CD4-positive, CD25-positive, alpha-beta regulatory T cell (primary cell): Measurements from ENCODE around the gene WDR27. TPM values are rescaled to one million over a fixed set of nuclear protein-coding genes. Genes with fewer than 3 reads are reported as not detected.

Experiments used
- ATAC-seq, 2 donors: fragments of 150-1000 bp; cut with Tn5 transposase; one replicate each; pipeline ENCODE4 v1.10.0; 2021; ENCODE audit warnings: low read depth in 2 of 2, moderate number of reproducible peaks in 2 of 2, moderate library complexity in 1 of 2
- DNase-seq, 3 donors: peaks; one replicate each; pipeline versions ENCODE4 v3.0.0 to v3.0.0-alpha.2; 2012 to 2022; ENCODE audit warnings: mixed read lengths in 1 of 3
- H3K27ac ChIP-seq: one replicate; pipeline ENCODE4 v1.7.0; 2013; ENCODE audit warnings: mild to moderate bottlenecking, low read length; ENCODE audit not compliant: insufficient read depth, poor library complexity, severe bottlenecking
- H3K27me3 ChIP-seq: one replicate; pipeline ENCODE4 v1.7.0; 2013; ENCODE audit warnings: low read length; ENCODE audit not compliant: control insufficient read depth, insufficient read depth
- H3K36me3 ChIP-seq: one replicate; pipeline ENCODE4 v1.7.0; 2013; ENCODE audit warnings: mild to moderate bottlenecking, low read length, moderate library complexity; ENCODE audit not compliant: control insufficient read depth, insufficient read depth
- H3K4me1 ChIP-seq: 2 replicates; pipeline ENCODE4 v1.7.0; 2013; ENCODE audit warnings: mild to moderate bottlenecking, low read length; ENCODE audit not compliant: insufficient read depth, control insufficient read depth, poor library complexity, severe bottlenecking
- H3K4me3 ChIP-seq: one replicate; pipeline ENCODE4 v1.7.0; 2013; ENCODE audit warnings: low read depth, mild to moderate bottlenecking, low read length, moderate library complexity
- H3K9me3 ChIP-seq, 2 experiments: 1 replicate in 1 of 2; 2 replicates in 1 of 2; pipeline ENCODE4 v1.7.0; 2013; ENCODE audit warnings: low read length in 2 of 2, mild to moderate bottlenecking in 1 of 2, moderate library complexity in 1 of 2; ENCODE audit not compliant: control insufficient read depth in 2 of 2
- H3K27ac Mint-ChIP-seq, 3 donors: one replicate each; pipeline ENCODE4 v1.8.0; 2020 to 2022; ENCODE audit warnings: mild to moderate bottlenecking in 3 of 3, mixed read lengths in 3 of 3, moderate library complexity in 2 of 3
- H3K27me3 Mint-ChIP-seq: one replicate; pipeline ENCODE4 v1.8.0; 2022; ENCODE audit warnings: mild to moderate bottlenecking, mixed read lengths
- H3K36me3 Mint-ChIP-seq: one replicate; pipeline ENCODE4 v1.8.0; 2020; ENCODE audit warnings: mixed read lengths
- H3K4me1 Mint-ChIP-seq, 4 donors: one replicate each; pipeline ENCODE4 v1.8.0; 2020 to 2022; ENCODE audit warnings: mixed read lengths in 4 of 4, mild to moderate bottlenecking in 1 of 4
- H3K4me3 Mint-ChIP-seq, 4 donors: one replicate each; pipeline ENCODE4 v1.8.0; 2020 to 2022; ENCODE audit warnings: mild to moderate bottlenecking in 4 of 4, mixed read lengths in 4 of 4, moderate library complexity in 3 of 4
- H3K9me3 Mint-ChIP-seq, 7 donors: one replicate each; pipeline ENCODE4 v1.8.0; 2020 to 2022; ENCODE audit warnings: mixed read lengths in 7 of 7, mild to moderate bottlenecking in 3 of 7, moderate library complexity in 2 of 7
- polyA plus RNA-seq, 4 donors: library from polyadenylated mRNA; unstranded; fragments of 300-500 nt; fragmentation: Illumina TruSeq; gene quantifications; one replicate each; pipeline ENCODE4 v1.2.3, GENCODE V29; 2021
- total RNA-seq: library from RNA; stranded (reverse); gene quantifications from one replicate; pipeline ENCODE4 v1.2.3, GENCODE V29; 2022

Gene WDR27
- total and polyA plus RNA-seq, 5 donors from 2014 or later = 3.7 to 30.7 (median 5.1) TPM

DNA sequence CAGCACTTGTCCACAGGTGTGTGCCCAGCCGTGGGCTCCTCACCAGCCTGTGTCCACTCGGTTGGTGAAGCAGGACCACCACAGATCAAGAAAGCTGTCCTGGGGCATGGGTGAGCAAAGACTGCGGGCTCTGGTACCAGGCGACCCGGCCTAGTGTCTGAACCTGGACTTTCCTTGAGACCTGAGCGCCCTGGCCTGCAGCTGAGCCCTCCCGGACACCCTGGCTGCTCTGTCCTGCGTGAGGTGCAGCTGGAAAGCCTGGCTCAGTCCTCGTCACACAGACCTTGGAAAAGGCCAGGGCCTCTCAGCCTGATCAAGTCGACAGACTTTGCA lies 247.0 kb downstream of the WDR27 start:
- Histone ChIP-seq H3K4me3 (no peak overlapping the region), H3K9me3 (no peaks in the 10 kb centered on the region), H3K36me3 (no peaks in the 10 kb centered on the region), H3K4me1 (no peaks in the 10 kb centered on the region), H3K27me3 (no peaks in the 10 kb centered on the region), H3K27ac (no peak overlapping the region)
- ATAC-seq = no peak
- Mint-ChIP-seq H3K4me1 (no peaks in the 10 kb centered on the region), H3K27me3 (peaks cover 5% of the 10 kb centered on the region), H3K36me3 (peaks cover 5% of the 10 kb centered on the region), H3K4me3 (no peak overlapping the region), H3K9me3 (peaks cover 0 to 9% (median 2%) of the 10 kb centered on the region in 7 donors), H3K27ac (no peak overlapping the region)
- DNase-seq = no peak

DNA sequence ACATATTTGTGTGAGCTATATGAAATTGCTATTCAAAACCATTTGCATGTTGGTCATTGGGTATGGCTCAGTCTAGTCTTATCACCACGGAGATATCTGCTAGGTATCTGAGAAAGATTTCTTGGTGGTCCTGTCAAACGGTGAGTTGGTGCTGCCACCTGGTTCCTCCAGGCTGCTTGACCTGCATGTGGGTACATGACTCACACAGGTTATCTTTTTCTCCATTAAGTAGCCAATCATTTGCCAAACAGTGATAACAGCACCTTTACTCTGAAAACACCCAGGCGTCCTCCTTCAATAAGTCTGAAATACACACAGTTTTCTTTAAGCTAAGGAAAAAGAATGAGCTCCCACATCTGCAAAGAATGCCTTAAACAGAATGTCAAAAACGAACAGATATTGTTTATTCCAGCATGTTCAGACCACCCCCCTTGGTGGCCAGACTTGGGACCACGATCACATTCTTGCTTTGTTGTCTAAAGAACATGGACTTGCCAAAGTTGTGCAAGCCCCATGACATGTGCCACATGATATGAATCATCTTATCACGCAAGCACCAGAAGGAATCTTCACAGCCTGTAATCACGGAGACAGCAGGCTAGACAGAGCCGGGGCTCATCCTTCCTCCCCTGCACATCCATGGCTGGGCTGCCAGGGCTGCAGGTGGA lies 247.5 kb downstream of the WDR27 start:
- H3K36me3 Mint-ChIP-seq = peaks cover 5% of the 10 kb centered on the region
- Histone ChIP-seq H3K36me3 (no peaks in the 10 kb centered on the region), H3K27me3 (no peaks in the 10 kb centered on the region), H3K27ac (no peak overlapping the region), H3K4me1 (no peaks in the 10 kb centered on the region), H3K9me3 (no peaks in the 10 kb centered on the region), H3K4me3 (no peak overlapping the region)
- no peak for ATAC-seq
- no peak overlapping the region for H3K4me3 Mint-ChIP-seq
- no peak for DNase-seq
- H3K4me1 Mint-ChIP-seq = no peaks in the 10 kb centered on the region
- peaks cover 0 to 9% (median 2%) of the 10 kb centered on the region in 7 donors for H3K9me3 Mint-ChIP-seq
- no peak overlapping the region for H3K27ac Mint-ChIP-seq
- peaks cover 5% of the 10 kb centered on the region for H3K27me3 Mint-ChIP-seq

DNA sequence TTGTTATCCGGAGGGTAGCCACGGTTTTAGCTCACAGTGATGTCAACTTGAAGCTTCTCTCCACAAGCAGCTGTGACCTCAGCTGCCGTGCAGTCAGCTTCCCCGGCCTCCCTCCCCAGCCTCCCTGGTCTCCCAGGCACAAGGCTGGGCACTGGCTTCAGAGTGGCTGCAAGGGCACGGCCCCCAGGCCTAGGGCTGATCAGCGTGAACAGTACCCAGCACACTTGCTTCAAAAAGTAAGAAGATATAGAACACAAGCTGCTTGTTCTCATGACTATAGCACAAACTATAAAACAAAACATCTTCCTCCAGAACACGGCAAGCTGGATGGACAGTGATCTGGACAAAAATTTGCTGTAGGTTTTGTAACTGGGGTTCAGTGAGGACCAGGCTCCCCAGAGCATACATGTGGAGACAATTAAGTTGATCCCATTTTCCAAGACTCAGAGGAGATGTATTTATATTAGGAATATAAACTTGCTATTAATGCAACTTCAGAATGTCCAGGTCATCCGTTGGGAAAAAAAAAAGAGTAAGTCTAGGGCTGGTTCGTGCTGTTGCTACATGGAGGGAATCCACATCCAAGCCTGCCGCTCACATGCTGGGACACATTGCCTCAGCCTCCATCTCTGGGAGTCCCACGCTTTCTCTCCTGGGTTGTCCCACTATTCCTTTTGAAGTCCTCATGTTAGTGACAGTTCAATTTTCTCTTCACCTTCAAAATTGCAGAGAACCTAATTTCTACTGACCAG lies 248.8 kb downstream of the WDR27 start:
- Histone ChIP-seq H3K4me1 (no peaks in the 10 kb centered on the region), H3K36me3 (no peaks in the 10 kb centered on the region), H3K27ac (no peak overlapping the region), H3K27me3 (no peaks in the 10 kb centered on the region), H3K9me3 (no peaks in the 10 kb centered on the region), H3K4me3 (no peak overlapping the region)
- DNase-seq (no peak), ATAC-seq (no peak)
- H3K4me3 Mint-ChIP-seq = no peak overlapping the region
- H3K9me3 Mint-ChIP-seq = peaks cover 0 to 2% (median 0%) of the 10 kb centered on the region in 7 donors
- H3K4me1 Mint-ChIP-seq = no peaks in the 10 kb centered on the region
- no peaks in the 10 kb centered on the region for H3K27me3 Mint-ChIP-seq
- peaks cover under 1% of the 10 kb centered on the region for H3K36me3 Mint-ChIP-seq
- no peak overlapping the region for H3K27ac Mint-ChIP-seq

DNA sequence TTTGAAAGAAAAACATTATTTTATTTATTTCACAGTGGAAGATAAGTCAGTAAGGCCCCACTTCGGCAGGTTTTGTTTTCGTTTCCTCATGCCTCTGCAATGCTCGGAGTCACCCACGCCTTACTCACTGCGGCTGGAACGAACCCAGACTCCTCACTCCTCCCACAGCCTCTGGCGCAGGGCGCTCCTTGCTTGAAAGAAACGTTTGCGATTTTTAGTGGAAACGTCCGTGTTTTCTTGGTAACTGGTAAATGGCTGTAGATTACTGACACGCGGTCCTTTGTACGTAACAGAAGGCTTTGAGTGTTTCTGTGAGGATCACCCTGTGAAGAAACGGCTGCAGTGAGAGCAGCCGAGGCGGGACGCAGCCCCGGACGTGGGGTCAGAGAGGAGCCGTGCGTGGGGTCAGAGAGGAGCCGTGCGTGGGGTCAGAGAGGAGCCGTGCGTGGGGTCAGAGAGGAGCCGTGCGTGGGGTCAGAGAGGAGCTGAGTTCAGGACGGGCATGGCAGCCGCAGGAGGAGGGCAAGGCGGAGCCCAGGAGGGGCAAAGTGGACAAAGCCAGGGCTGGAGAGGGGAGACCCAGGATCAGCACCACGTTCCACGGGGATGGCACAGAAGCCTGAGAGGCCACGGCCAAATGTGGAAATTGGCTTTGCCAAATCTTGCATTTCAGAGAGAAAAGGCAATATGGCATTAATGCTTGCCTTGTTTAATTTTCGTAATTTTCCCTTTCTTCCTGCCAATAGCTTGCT lies 249.5 kb downstream of the WDR27 start:
- Mint-ChIP-seq H3K4me1 (no peaks in the 10 kb centered on the region), H3K9me3 (peaks cover 0 to 2% (median 0%) of the 10 kb centered on the region in 7 donors), H3K27ac (no peak overlapping the region), H3K27me3 (no peaks in the 10 kb centered on the region), H3K36me3 (no peaks in the 10 kb centered on the region), H3K4me3 (no peak overlapping the region)
- DNase-seq (no peak), ATAC-seq (no peak)
- Histone ChIP-seq H3K9me3 (no peaks in the 10 kb centered on the region), H3K4me1 (no peaks in the 10 kb centered on the region), H3K27ac (no peak overlapping the region), H3K27me3 (no peaks in the 10 kb centered on the region), H3K36me3 (no peaks in the 10 kb centered on the region), H3K4me3 (no peak overlapping the region)

DNA sequence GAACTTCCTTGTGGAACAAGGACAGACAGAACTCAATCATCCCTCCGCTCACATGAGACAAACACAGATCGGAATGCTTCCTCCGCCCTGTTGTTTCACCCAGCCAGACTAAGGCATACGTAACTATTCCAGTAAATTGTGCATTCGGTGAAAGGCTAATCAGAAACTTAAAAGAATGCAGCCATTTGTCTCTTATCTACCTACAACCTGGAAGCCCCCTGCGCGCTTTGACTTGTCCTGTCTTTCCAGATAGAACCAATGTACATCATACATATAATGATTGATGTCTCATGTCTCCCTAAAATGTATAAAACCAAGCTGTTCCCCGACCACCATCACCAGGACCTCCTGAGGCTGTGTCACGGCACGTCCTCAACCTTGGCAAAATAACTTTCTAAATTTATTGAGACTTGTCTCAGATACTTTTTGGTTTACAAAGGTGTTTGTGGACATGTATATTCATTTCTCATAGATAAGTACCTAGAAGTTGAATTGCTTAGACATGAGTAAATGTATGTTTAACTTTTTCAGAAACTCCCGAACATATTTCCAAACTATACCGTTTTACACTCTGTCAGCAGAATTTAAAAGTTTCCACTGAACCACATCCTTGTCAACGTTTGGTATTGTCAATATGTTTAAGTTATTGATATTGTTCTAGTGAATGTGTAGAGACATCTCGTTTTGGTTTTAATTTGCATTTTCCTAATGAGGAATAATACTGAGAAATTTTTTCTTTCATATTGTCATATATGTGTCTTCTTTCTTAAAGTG lies 250.6 kb downstream of the WDR27 start:
- no peaks in the 10 kb centered on the region for H3K4me1 ChIP-seq
- peaks cover 3% of the 10 kb centered on the region for H3K27me3 Mint-ChIP-seq
- no peak overlapping the region for H3K4me3 ChIP-seq
- no peaks in the 10 kb centered on the region for H3K9me3 Mint-ChIP-seq
- H3K4me1 Mint-ChIP-seq = no peaks in the 10 kb centered on the region
- no peak for DNase-seq
- H3K27me3 ChIP-seq = no peaks in the 10 kb centered on the region
- no peak for ATAC-seq
- H3K9me3 ChIP-seq = no peaks in the 10 kb centered on the region
- no peak overlapping the region for H3K27ac ChIP-seq
- H3K27ac Mint-ChIP-seq = no peak overlapping the region
- H3K36me3 Mint-ChIP-seq = no peaks in the 10 kb centered on the region
- H3K36me3 ChIP-seq = no peaks in the 10 kb centered on the region
- H3K4me3 Mint-ChIP-seq = no peak overlapping the region

DNA sequence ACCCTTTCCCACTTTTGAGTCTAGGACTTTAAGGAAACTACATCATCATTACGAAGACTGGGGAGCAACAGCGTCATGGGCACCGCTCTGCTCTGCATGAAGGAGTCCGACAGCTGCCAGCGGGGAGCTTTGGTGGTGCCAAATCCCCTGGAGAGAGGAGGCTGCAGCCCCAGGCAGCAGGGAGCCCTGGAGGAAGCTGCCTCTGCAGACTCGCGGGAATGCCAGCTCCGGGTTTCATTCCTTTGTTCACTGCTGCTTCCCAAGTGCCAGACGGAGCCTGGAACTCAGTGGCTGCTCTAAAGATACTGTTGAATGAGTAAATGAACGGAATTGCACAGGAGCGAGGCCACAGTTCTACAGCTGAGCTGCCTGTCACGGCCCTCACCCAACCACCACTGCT lies 251.7 kb downstream of the WDR27 start:
- H3K9me3 Mint-ChIP-seq = no peaks in the 10 kb centered on the region
- no peak overlapping the region for H3K4me3 Mint-ChIP-seq
- H3K36me3 Mint-ChIP-seq = no peaks in the 10 kb centered on the region
- no peaks in the 10 kb centered on the region for H3K9me3 ChIP-seq
- no peaks in the 10 kb centered on the region for H3K4me1 Mint-ChIP-seq
- no peaks in the 10 kb centered on the region for H3K27me3 ChIP-seq
- H3K27ac ChIP-seq = no peak overlapping the region
- peaks cover 5% of the 10 kb centered on the region for H3K27me3 Mint-ChIP-seq
- no peak overlapping the region for H3K4me3 ChIP-seq
- H3K4me1 ChIP-seq = no peaks in the 10 kb centered on the region
- ATAC-seq (no peak), DNase-seq (no peak)
- H3K36me3 ChIP-seq = no peaks in the 10 kb centered on the region
- peak overlapping the region in 1 of 3 donors; percentile 67 for H3K27ac Mint-ChIP-seq

DNA sequence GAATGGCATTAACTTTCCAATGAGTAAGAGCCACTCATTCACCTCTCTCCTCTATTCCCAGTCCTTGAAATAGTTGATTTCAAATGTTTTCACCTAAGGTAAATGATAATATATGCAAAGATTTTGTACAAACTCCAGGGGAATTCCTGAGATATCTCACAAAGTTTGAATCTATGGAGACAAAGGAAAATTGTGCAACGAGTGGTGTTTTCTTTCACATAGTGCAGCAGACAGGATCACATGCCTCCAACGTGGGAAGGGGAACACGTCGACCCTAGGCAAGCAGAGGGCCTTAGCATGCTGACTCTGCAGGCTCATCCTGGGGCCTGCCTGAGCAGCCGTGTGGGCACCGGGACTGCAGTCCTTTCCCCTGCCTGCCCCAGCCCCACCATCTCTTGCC lies 252.6 kb downstream of the WDR27 start:
- Histone ChIP-seq H3K27me3 (no peaks in the 10 kb centered on the region), H3K4me3 (no peak overlapping the region), H3K27ac (no peak overlapping the region), H3K9me3 (no peaks in the 10 kb centered on the region), H3K4me1 (no peaks in the 10 kb centered on the region), H3K36me3 (no peaks in the 10 kb centered on the region)
- H3K9me3 Mint-ChIP-seq = peaks cover 0 to under 1% (median 0%) of the 10 kb centered on the region in 7 donors
- no peak overlapping the region for H3K4me3 Mint-ChIP-seq
- H3K27me3 Mint-ChIP-seq = peaks cover 5% of the 10 kb centered on the region
- no peaks in the 10 kb centered on the region for H3K4me1 Mint-ChIP-seq
- ATAC-seq = no peak
- DNase-seq = no peak
- H3K27ac Mint-ChIP-seq = no peak overlapping the region
- no peaks in the 10 kb centered on the region for H3K36me3 Mint-ChIP-seq
